ENCODE results near the gene KIAA0586.

KIAA0586 gene

GRCh38 chr14:58593977-58594376, 166.5 kb downstream of the KIAA0586 start:
- CTCF ChIA-PET = interaction anchor here (0.6 kb wide), 1 partner anchor 19 kb away, joined by 3 read pairs; no protein-coding TSS in a partner anchor
- DNase-seq (ENCODE audit: extremely low spot score) = no peak
- POLR2A ChIA-PET = no interaction called here
- TF ChIP-seq NFRKB (IDR thresholded peaks at IDR 0.05) (no peak), BHLHE40 (IDR thresholded peaks at IDR 0.05; ENCODE audit: borderline replicate concordance) (no peak), ELF4 (IDR thresholded peaks at IDR 0.05) (no peak)

DNA sequence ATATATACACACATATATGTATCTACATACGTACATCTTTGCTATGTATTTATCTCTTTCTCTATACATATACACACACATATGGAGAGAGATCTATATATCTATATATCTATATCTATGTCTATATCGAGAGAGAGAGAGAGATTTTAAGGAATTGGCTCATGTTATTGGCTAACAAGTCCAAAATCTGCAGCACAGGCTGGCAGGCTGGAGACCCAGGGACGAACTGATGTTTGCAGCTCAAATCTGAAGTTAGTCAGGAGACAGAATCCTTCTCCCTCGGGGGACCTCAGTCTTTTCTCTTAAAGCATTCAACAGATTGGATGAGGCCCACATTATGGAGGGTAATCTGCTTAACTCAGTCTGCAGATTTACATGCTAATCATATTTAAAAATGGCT, 169.5 kb downstream of the KIAA0586 start:
- no peak for TF ChIP-seq ARNT (IDR thresholded peaks at IDR 0.05)
- no peak for TF ChIP-seq SUZ12 (IDR thresholded peaks at IDR 0.05)
- ChIA-PET CTCF (no interaction called here), POLR2A (no interaction called here)
- DNase-seq (ENCODE audit: extremely low spot score) = no peak

DNA sequence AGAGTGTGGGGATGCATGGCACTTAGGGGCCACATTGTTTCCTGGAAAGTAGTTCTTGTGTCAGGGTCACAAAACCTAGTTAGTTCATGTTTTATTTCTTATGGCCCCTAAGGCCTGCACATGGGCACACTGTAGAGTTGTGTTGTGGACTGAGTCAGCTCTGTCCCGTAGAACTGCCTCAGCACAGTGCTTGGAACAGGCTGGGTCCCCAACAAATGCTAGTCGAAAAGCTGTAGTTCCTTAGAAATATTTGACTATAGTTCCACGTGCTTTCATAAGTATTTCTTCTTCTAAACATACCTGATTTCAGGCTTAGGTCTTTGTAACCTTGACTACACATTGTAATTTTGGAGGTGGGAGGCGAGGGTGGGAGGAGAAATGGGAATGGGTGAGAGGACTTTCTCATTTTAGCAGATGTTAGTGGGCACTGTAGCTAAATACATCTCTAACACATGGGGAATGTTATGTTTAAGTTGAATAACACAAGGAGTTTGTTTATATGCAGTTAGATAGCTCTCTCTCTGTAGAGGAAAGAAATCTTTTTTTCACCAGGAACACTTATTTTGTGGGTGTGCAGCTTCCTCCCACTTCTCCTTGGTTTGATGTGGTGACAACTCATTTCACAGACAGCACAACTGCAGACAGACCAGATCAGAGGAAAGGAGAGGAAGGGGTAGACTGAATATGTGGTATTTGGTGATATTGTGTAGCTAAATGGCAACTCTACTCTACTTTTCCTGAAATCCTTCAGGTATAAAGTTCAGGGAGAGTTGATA, 170.7 kb downstream of the KIAA0586 start:
- DNase-seq (ENCODE audit: extremely low spot score) = no peak
- ChIA-PET POLR2A (no interaction called here), CTCF (no interaction called here)
- no peak for TF ChIP-seq CTBP1 (IDR thresholded peaks at IDR 0.05; ENCODE audit: borderline replicate concordance)
- no peak for TF ChIP-seq FOXM1 (IDR thresholded peaks at IDR 0.05; ENCODE audit: borderline replicate concordance)
- TF ChIP-seq HDGF (IDR thresholded peaks at IDR 0.05; ENCODE audit: borderline replicate concordance) = no peak
- no peak for TF ChIP-seq ARNT (IDR thresholded peaks at IDR 0.05)
- no peak for TF ChIP-seq ZNF384 (IDR thresholded peaks at IDR 0.05)
- TF ChIP-seq TARDBP (IDR thresholded peaks at IDR 0.05) = no peak
- TF ChIP-seq ELF4 (IDR thresholded peaks at IDR 0.05) = no peak
- TF ChIP-seq LEF1 (IDR thresholded peaks at IDR 0.05; ENCODE audit: borderline replicate concordance) = no peak
- no peak for TF ChIP-seq BHLHE40 (IDR thresholded peaks at IDR 0.05; ENCODE audit: borderline replicate concordance)

GRCh38 chr14:58598804-58599525, 171.4 kb downstream of the KIAA0586 start:
- POLR2A ChIA-PET = no interaction called here
- no peak for DNase-seq (ENCODE audit: extremely low spot score)
- no peak for TF ChIP-seq BHLHE40 (IDR thresholded peaks at IDR 0.05; ENCODE audit: borderline replicate concordance)
- no peak for TF ChIP-seq FOXM1 (IDR thresholded peaks at IDR 0.05; ENCODE audit: borderline replicate concordance)
- no peak for TF ChIP-seq FOXK2 (IDR thresholded peaks at IDR 0.05)
- TF ChIP-seq SP1 (IDR thresholded peaks at IDR 0.05) = no peak
- no peak for TF ChIP-seq FOXA1 (IDR thresholded peaks at IDR 0.05)
- TF ChIP-seq CTBP1 (IDR thresholded peaks at IDR 0.05; ENCODE audit: borderline replicate concordance) = no peak
- no peak for TF ChIP-seq ELF4 (IDR thresholded peaks at IDR 0.05)
- no peak for TF ChIP-seq TARDBP (IDR thresholded peaks at IDR 0.05)
- no peak for TF ChIP-seq SUZ12 (IDR thresholded peaks at IDR 0.05)
- TF ChIP-seq ARNT (IDR thresholded peaks at IDR 0.05) = no peak
- TF ChIP-seq PKNOX1 (IDR thresholded peaks at IDR 0.05) = no peak
- TF ChIP-seq NFRKB (IDR thresholded peaks at IDR 0.05) = no peak
- CTCF ChIA-PET = no interaction called here

DNA sequence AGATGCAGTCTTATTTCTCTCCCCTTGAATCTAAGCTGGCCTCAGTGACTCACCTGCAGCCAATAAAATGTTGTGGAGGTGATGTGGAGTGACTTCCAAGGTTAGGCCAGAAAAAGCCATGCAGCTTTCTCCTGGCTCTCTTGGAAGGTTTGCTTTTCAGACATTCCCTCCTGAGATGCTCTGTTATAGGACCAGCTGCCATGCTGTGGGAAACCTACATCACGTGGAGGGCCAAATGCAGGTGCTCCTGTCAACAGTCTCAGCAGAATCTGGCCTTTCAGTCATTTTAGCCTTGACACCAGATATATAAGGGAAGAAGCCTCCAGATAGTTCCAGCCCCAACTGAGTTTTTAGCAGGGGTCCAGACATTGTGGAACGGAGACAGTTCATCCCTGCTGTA, 172.2 kb downstream of the KIAA0586 start:
- ChIA-PET POLR2A (no interaction called here), CTCF (no interaction called here)
- DNase-seq (ENCODE audit: extremely low spot score) = no peak
- TF ChIP-seq HDGF (IDR thresholded peaks at IDR 0.05; ENCODE audit: borderline replicate concordance) (no peak), PKNOX1 (IDR thresholded peaks at IDR 0.05) (no peak), LEF1 (IDR thresholded peaks at IDR 0.05; ENCODE audit: borderline replicate concordance) (no peak), TARDBP (IDR thresholded peaks at IDR 0.05) (no peak), NFRKB (IDR thresholded peaks at IDR 0.05) (no peak), FOXK2 (IDR thresholded peaks at IDR 0.05) (no peak), BHLHE40 (IDR thresholded peaks at IDR 0.05; ENCODE audit: borderline replicate concordance) (no peak), L3MBTL2 (conservative IDR thresholded peaks at IDR 0.05) (no peak)

All from HEK293T (cell line).